Fibroblast of lung (primary cell): Measurements from ENCODE around the gene SERPINB5. TPM values are rescaled to one million over a fixed set of nuclear protein-coding genes. Genes with fewer than 3 reads are reported as not detected.

ENCODE experiments used
- DNase-seq, 2 donors: peaks; one replicate each; pipeline versions ENCODE4 v3.0.0 to v3.0.0-alpha.2; 2010; ENCODE audit warnings: low read depth in 2 of 2
- H2AFZ ChIP-seq: 2 replicates; pipeline ENCODE4 v1.5.1; 2012; ENCODE audit warnings: low read length, control low read depth, inconsistent platforms
- H3K27ac ChIP-seq: 2 replicates; pipeline ENCODE4 v1.5.1; 2011; ENCODE audit warnings: low read length, control low read depth; ENCODE audit not compliant: insufficient read depth
- H3K27me3 ChIP-seq: 2 replicates; pipeline ENCODE4 v1.5.1; 2011; ENCODE audit warnings: mild to moderate bottlenecking, low read length; ENCODE audit not compliant: control insufficient read depth, insufficient read depth
- H3K36me3 ChIP-seq: 2 replicates; pipeline ENCODE4 v1.5.1; 2011; ENCODE audit warnings: low read length; ENCODE audit not compliant: control insufficient read depth, insufficient read depth
- H3K4me1 ChIP-seq: 2 replicates; pipeline ENCODE4 v1.5.1; 2011; ENCODE audit warnings: low read length; ENCODE audit not compliant: control insufficient read depth, insufficient read depth; ENCODE audit errors: extremely low read depth
- H3K4me2 ChIP-seq: 2 replicates; pipeline ENCODE4 v1.5.1; 2011; ENCODE audit warnings: low read length, control low read depth; ENCODE audit not compliant: insufficient read depth; ENCODE audit errors: extremely low read depth
- H3K4me3 ChIP-seq, 4 experiments: fragments of 200-600 bp in 1 of 4; sonication (generic) in 1 of 4; replicated peaks in 1 of 4; 2 replicates each; pipeline ENCODE4 v1.5.1; 2011 to 2016; ENCODE audit warnings: low read length in 4 of 4, low read depth in 3 of 4, mild to moderate bottlenecking in 3 of 4, control low read depth in 2 of 4, inconsistent platforms in 1 of 4, mixed read lengths in 1 of 4; ENCODE audit not compliant: insufficient read depth in 1 of 4; ENCODE audit errors: control extremely low read depth in 1 of 4
- H3K79me2 ChIP-seq: 2 replicates; pipeline ENCODE4 v1.5.1; 2012; ENCODE audit warnings: mild to moderate bottlenecking, low read length, inconsistent platforms; ENCODE audit not compliant: control insufficient read depth, insufficient read depth
- H3K9ac ChIP-seq: 2 replicates; pipeline ENCODE4 v1.5.1; 2011; ENCODE audit warnings: mild to moderate bottlenecking, low read length, control low read depth; ENCODE audit not compliant: insufficient read depth
- H3K9me3 ChIP-seq: 2 replicates; pipeline ENCODE4 v1.5.1; 2012; ENCODE audit warnings: low read depth, low read length; ENCODE audit not compliant: control insufficient read depth, insufficient read depth
- H4K20me1 ChIP-seq: 2 replicates; pipeline ENCODE4 v1.5.1; 2011; ENCODE audit warnings: low read length; ENCODE audit not compliant: control insufficient read depth, insufficient read depth; ENCODE audit errors: extremely low read depth
- CTCF ChIP-seq, 2 donors: IDR thresholded peaks in 1 of 2; conservative IDR thresholded peaks in 1 of 2; 1 replicate in 1 of 2; 2 replicates in 1 of 2; pipeline ENCODE4 v1.5.1; 2011 to 2012; ENCODE audit warnings: low read length in 2 of 2, control low read depth in 1 of 2, inconsistent platforms in 1 of 2, low read depth in 1 of 2, mild to moderate bottlenecking in 1 of 2
- EZH2 ChIP-seq: IDR thresholded peaks from 2 replicates; pipeline ENCODE4 v1.5.1; 2012; ENCODE audit warnings: low read length, control low read depth, mild to moderate bottlenecking; ENCODE audit errors: missing control alignments
- polyA plus RNA-seq, 2 donors: library from polyadenylated mRNA; depleted of rRNA in 1 of 2; stranded (reverse) in 1 of 2; unstranded in 1 of 2; fragments of >200 nt; gene quantifications; 2 replicates each; pipeline ENCODE4 v1.2.1, GENCODE V29; 2011 to 2012; ENCODE audit warnings: missing spikeins in 1 of 2
- total RNA-seq: library from RNA; depleted of rRNA; stranded (reverse); fragments of >200 nt; gene quantifications from 2 replicates; pipeline ENCODE4 v1.2.1, GENCODE V29; 2014

The SERPINB5 gene
- total and polyA plus RNA-seq, 2 donors (not counting 1 experiment from before 2014, with no cell fraction given), result 0.05 TPM; not detected in 1

- Histone ChIP-seq H3K27me3 (no peaks in the 10 kb centered on the region), H2AFZ (no peak overlapping the region), H3K79me2 (no peaks in the 10 kb centered on the region), H3K4me3 (no peak overlapping the region), H4K20me1 (no peaks in the 10 kb centered on the region), H3K4me2 (no peak overlapping the region), H3K9me3 (no peaks in the 10 kb centered on the region), H3K4me1 (no peaks in the 10 kb centered on the region), H3K27ac (no peak overlapping the region), H3K9ac (no peak overlapping the region), H3K36me3 (no peaks in the 10 kb centered on the region)
- DNase-seq, result no peak
- TF ChIP-seq CTCF (conservative IDR thresholded peaks at IDR 0.05 in 1 of 2, IDR thresholded peaks at IDR 0.05 in 1 of 2; ENCODE audit: low read depth in 1 of 2, low read length in 2 of 2), result no peak
These were observed 29.5 kb downstream of the SERPINB5 start for GRCh38 chr18:63506336-63506646.

DNA sequence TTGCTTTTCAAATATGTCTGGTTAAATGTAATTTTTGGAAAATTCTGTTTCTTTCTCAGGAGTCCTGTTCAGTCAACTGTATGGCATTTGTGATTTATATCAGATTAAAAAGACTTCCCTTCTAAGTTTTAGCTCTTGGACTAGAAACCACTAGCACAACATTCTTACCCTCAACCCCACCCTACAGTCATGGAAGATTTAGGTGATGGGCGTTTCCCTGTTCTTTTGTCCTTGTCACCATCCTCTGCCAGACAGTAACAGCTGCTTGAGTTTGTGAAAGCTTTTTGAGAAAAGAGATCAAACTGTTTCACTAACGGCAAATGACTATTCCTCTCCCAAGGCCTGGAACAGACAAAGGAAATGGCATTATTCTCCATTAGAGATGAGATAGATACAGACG lies 31.8 kb downstream of the SERPINB5 start:
- Histone ChIP-seq H3K27ac (no peak overlapping the region), H3K9me3 (no peaks in the 10 kb centered on the region), H2AFZ (no peak overlapping the region), H3K4me3 (no peak overlapping the region), H3K4me1 (no peaks in the 10 kb centered on the region), H3K4me2 (no peak overlapping the region), H3K27me3 (no peaks in the 10 kb centered on the region), H3K9ac (no peak overlapping the region), H3K79me2 (no peaks in the 10 kb centered on the region), H3K36me3 (no peaks in the 10 kb centered on the region), H4K20me1 (no peaks in the 10 kb centered on the region)
- no peak for DNase-seq
- TF ChIP-seq CTCF (conservative IDR thresholded peaks at IDR 0.05 in 1 of 2, IDR thresholded peaks at IDR 0.05 in 1 of 2; ENCODE audit: low read depth in 1 of 2, low read length in 2 of 2), result no peak
- no peak for TF ChIP-seq EZH2

- H3K4me2 ChIP-seq, result no peak overlapping the region
- peak; percentile 34 to 54 for DNase-seq
These were observed 34.5 kb downstream of the SERPINB5 start for GRCh38 chr18:63511285-63511684.

More at GRCh38 chr18:63511285-63511684, 34.5 kb downstream of the SERPINB5 start:
- Histone ChIP-seq H3K4me3 (no peak overlapping the region), H3K4me1 (no peaks in the 10 kb centered on the region), H3K36me3 (no peaks in the 10 kb centered on the region), H3K27ac (no peak overlapping the region), H4K20me1 (no peaks in the 10 kb centered on the region), H3K9ac (no peak overlapping the region), H2AFZ (no peak overlapping the region), H3K27me3 (no peaks in the 10 kb centered on the region), H3K79me2 (no peaks in the 10 kb centered on the region), H3K9me3 (no peaks in the 10 kb centered on the region)
- TF ChIP-seq CTCF (conservative IDR thresholded peaks at IDR 0.05 in 1 of 2, IDR thresholded peaks at IDR 0.05 in 1 of 2; ENCODE audit: low read depth in 1 of 2, low read length in 2 of 2) (peak; percentile 80 to 82), EZH2 (no peak)
